Upper lobe of left lung (tissue), 4 donors: ENCODE data around the gene TUBB1.

Experiments used
- POLR2AphosphoS5 ChIP-seq, 2 donors: sonication (generic); formaldehyde crosslinking; IDR thresholded peaks; one replicate each; pipeline ENCODE4 v1.5.1; 2017; ENCODE audit warnings: antibody characterized with exemption in 2 of 2
- TF ChIP-seq, protein P1 (sequence below), 6 experiments: fragments of 450-650 bp in 4 of 6; fragments of 200-600 bp in 2 of 6; sonication (generic) in 2 of 6; IDR thresholded peaks; one replicate each; pipeline ENCODE4 v1.5.1; 2016 to 2019; ENCODE audit warnings: antibody characterized with exemption in 6 of 6

DNA sequence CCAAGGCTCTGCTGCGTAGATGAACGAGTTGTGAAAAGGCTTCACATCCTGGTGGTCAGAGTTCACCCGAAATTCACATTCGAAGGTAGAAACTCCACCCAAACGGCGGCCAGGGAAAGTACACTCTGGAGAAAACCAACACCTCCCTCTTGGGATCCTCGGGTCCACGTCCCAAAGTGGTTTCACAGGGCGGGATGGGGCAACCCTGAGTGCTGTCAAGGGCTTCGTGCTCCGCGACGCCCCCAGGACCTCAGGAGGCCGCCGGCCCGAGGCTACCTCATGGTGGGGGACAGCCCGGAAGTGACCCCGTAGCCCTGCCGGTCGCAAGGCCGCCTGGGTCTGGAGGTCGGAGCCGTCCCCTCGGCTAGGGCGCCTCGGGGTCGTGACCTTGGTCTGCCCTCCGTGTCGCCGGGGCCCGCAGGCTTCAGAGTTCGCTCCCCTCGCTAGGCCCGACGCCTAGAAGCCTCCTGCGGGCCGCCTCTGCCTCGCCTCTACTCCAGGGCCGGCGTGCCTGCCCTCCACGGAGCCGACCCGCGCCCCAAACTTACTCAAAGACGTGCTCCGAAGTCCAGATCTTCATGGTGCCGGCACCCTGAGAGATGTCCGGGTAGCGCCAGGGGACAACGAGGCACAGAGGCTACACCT is 23.0 kb downstream of the TUBB1 start, which contains the start of gene PRELID3B:
- no peak for TF ChIP-seq POLR2AphosphoS5 (IDR thresholded peaks at IDR 0.05)
- TF ChIP-seq, protein P1, sequence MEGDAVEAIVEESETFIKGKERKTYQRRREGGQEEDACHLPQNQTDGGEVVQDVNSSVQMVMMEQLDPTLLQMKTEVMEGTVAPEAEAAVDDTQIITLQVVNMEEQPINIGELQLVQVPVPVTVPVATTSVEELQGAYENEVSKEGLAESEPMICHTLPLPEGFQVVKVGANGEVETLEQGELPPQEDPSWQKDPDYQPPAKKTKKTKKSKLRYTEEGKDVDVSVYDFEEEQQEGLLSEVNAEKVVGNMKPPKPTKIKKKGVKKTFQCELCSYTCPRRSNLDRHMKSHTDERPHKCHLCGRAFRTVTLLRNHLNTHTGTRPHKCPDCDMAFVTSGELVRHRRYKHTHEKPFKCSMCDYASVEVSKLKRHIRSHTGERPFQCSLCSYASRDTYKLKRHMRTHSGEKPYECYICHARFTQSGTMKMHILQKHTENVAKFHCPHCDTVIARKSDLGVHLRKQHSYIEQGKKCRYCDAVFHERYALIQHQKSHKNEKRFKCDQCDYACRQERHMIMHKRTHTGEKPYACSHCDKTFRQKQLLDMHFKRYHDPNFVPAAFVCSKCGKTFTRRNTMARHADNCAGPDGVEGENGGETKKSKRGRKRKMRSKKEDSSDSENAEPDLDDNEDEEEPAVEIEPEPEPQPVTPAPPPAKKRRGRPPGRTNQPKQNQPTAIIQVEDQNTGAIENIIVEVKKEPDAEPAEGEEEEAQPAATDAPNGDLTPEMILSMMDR (IDR thresholded peaks at IDR 0.05): peak in 1 of 6 experiments; percentile 20
